ENCODE measurements around the gene BTN2A1.
A peak's percentile ranks its signal among the peaks of the same experiment; 100 is the strongest.

The BTN2A1 gene

GRCh38 chr6:26485112-26485780 lies 27.5 kb downstream of the BTN2A1 start:
- no peak overlapping the region for H3K9ac ChIP-seq (ENCODE audit: low read depth in 1 of 2, low read length in 2 of 2)
- peaks cover 15 to 19% of the 10 kb centered on the region in 2 donors for H3K4me1 ChIP-seq (ENCODE audit: control insufficient read depth in 1 of 2, insufficient read depth in 2 of 2, low read length in 2 of 2)
- no peak overlapping the region for H3K4me3 ChIP-seq (ENCODE audit: low read depth in 1 of 2, low read length in 2 of 2)
- no peaks in the 10 kb centered on the region for H3K27me3 ChIP-seq (ENCODE audit: control insufficient read depth in 1 of 2, insufficient read depth in 2 of 2, low read length in 2 of 2)
- no peak overlapping the region for H3K27ac ChIP-seq (ENCODE audit: low read depth, low read length)
- H3K9me3 ChIP-seq (ENCODE audit: control insufficient read depth in 1 of 2, low read length in 2 of 2): no peaks in the 10 kb centered on the region
- no peaks in the 10 kb centered on the region for H3K36me3 ChIP-seq (ENCODE audit: control insufficient read depth in 1 of 2, insufficient read depth in 2 of 2, low read length in 2 of 2)

DNA sequence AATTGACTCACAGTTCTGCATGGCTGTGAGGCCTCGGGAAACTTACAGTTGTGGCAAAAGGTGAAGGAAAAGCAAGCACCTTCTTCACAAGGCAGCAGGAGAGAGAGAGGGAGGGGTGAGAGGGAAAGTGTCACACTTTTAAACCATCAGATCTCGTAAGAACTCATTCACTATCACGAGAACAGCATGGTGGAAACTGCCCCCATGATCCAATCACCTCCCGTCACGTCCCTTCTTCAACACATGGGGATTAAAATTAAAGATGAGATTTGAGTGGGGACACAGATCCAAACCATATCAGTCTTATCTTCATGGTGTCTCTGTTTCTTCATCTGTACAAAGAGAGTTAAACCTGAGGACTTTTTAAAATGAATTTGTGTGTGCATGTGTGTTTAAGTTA lies 28.6 kb downstream of the BTN2A1 start:
- no peak overlapping the region for H3K27ac ChIP-seq (ENCODE audit: low read depth, low read length)
- no peaks in the 10 kb centered on the region for H3K36me3 ChIP-seq (ENCODE audit: control insufficient read depth in 1 of 2, insufficient read depth in 2 of 2, low read length in 2 of 2)
- H3K9me3 ChIP-seq (ENCODE audit: control insufficient read depth in 1 of 2, low read length in 2 of 2): no peaks in the 10 kb centered on the region
- H3K4me1 ChIP-seq (ENCODE audit: control insufficient read depth in 1 of 2, insufficient read depth in 2 of 2, low read length in 2 of 2): peaks cover 19% of the 10 kb centered on the region in 2 donors
- H3K4me3 ChIP-seq (ENCODE audit: low read depth in 1 of 2, low read length in 2 of 2): no peak overlapping the region
- H3K27me3 ChIP-seq (ENCODE audit: control insufficient read depth in 1 of 2, insufficient read depth in 2 of 2, low read length in 2 of 2): no peaks in the 10 kb centered on the region
- no peak overlapping the region for H3K9ac ChIP-seq (ENCODE audit: low read depth in 1 of 2, low read length in 2 of 2)

DNA sequence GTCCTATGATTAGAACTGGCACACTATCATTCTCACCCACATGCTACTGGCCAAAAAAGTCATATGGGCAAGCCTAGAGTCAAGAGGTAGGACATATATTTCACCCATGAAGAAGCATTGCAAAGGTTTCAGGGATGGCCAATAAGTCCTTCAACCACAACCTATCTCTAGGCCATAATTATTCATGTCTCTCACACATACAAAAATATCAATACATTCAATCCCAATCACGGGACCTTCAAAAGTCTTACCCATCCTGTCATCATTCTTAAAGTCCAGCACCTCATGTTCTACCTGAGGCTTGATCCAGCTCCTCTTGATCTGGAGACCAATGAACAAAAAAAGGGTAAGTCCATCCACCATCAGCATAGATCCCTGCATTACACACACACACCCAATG lies 29.7 kb downstream of the BTN2A1 start:
- Histone ChIP-seq H3K27me3 (ENCODE audit: control insufficient read depth in 1 of 2, insufficient read depth in 2 of 2, low read length in 2 of 2) (no peaks in the 10 kb centered on the region), H3K4me1 (ENCODE audit: control insufficient read depth in 1 of 2, insufficient read depth in 2 of 2, low read length in 2 of 2) (peaks cover 19% of the 10 kb centered on the region in 2 donors), H3K9me3 (ENCODE audit: control insufficient read depth in 1 of 2, low read length in 2 of 2) (no peaks in the 10 kb centered on the region), H3K9ac (ENCODE audit: low read depth in 1 of 2, low read length in 2 of 2) (no peak overlapping the region), H3K27ac (ENCODE audit: low read depth, low read length) (no peak overlapping the region), H3K36me3 (ENCODE audit: control insufficient read depth in 1 of 2, insufficient read depth in 2 of 2, low read length in 2 of 2) (no peaks in the 10 kb centered on the region), H3K4me3 (ENCODE audit: low read depth in 1 of 2, low read length in 2 of 2) (no peak overlapping the region)

- H3K9ac ChIP-seq (ENCODE audit: low read depth in 1 of 2, low read length in 2 of 2): no peak overlapping the region
- peaks cover 17 to 19% of the 10 kb centered on the region in 2 donors for H3K4me1 ChIP-seq (ENCODE audit: control insufficient read depth in 1 of 2, insufficient read depth in 2 of 2, low read length in 2 of 2)
- H3K27ac ChIP-seq (ENCODE audit: low read depth, low read length): peak overlapping the region; percentile 11
- peak overlapping the region in 1 of 2 donors; percentile 23 for H3K4me3 ChIP-seq (ENCODE audit: low read depth in 1 of 2, low read length in 2 of 2)
- H3K36me3 ChIP-seq (ENCODE audit: control insufficient read depth in 1 of 2, insufficient read depth in 2 of 2, low read length in 2 of 2): no peaks in the 10 kb centered on the region
- no peaks in the 10 kb centered on the region for H3K27me3 ChIP-seq (ENCODE audit: control insufficient read depth in 1 of 2, insufficient read depth in 2 of 2, low read length in 2 of 2)
- H3K9me3 ChIP-seq (ENCODE audit: control insufficient read depth in 1 of 2, low read length in 2 of 2): no peaks in the 10 kb centered on the region
Observed at GRCh38 chr6:26489996-26490964, 32.5 kb downstream of the BTN2A1 start.

DNA sequence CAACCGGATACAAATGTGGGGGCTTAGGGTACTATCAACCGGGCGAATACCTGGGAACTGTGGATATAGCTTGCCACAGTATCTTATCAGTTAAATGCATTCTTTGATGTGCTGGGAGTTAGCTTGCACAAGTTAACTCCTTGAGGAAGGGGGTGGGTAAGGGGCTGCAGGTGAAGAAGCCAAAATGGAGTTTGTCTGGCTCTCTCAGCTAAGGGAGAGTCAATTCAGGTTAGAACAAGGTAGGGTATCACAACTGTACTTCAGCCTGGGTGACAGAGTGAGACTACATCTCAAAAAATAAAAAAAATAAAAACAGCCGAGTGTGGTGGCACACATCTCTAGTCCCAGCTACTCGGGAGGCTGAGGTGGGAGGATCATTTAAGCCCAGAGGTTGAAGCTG lies 33.8 kb downstream of the BTN2A1 start:
- H3K9ac ChIP-seq (ENCODE audit: low read depth in 1 of 2, low read length in 2 of 2): no peak overlapping the region
- no peak overlapping the region for H3K27ac ChIP-seq (ENCODE audit: low read depth, low read length)
- no peaks in the 10 kb centered on the region for H3K36me3 ChIP-seq (ENCODE audit: control insufficient read depth in 1 of 2, insufficient read depth in 2 of 2, low read length in 2 of 2)
- no peaks in the 10 kb centered on the region for H3K27me3 ChIP-seq (ENCODE audit: control insufficient read depth in 1 of 2, insufficient read depth in 2 of 2, low read length in 2 of 2)
- no peak overlapping the region for H3K4me3 ChIP-seq (ENCODE audit: low read depth in 1 of 2, low read length in 2 of 2)
- H3K4me1 ChIP-seq (ENCODE audit: control insufficient read depth in 1 of 2, insufficient read depth in 2 of 2, low read length in 2 of 2): peaks cover 17 to 19% of the 10 kb centered on the region in 2 donors
- no peaks in the 10 kb centered on the region for H3K9me3 ChIP-seq (ENCODE audit: control insufficient read depth in 1 of 2, low read length in 2 of 2)

GRCh38 chr6:26493258-26493657 lies 35.5 kb downstream of the BTN2A1 start:
- no peak overlapping the region for H3K4me3 ChIP-seq (ENCODE audit: low read depth in 1 of 2, low read length in 2 of 2)

GRCh38 chr6:26494117-26494516 lies 36.4 kb downstream of the BTN2A1 start:
- Histone ChIP-seq H3K27me3 (ENCODE audit: control insufficient read depth in 1 of 2, insufficient read depth in 2 of 2, low read length in 2 of 2) (no peaks in the 10 kb centered on the region), H3K9ac (ENCODE audit: low read depth in 1 of 2, low read length in 2 of 2) (no peak overlapping the region), H3K4me1 (ENCODE audit: control insufficient read depth in 1 of 2, insufficient read depth in 2 of 2, low read length in 2 of 2) (peaks cover 14 to 18% of the 10 kb centered on the region in 2 donors), H3K9me3 (ENCODE audit: control insufficient read depth in 1 of 2, low read length in 2 of 2) (no peaks in the 10 kb centered on the region), H3K4me3 (ENCODE audit: low read depth in 1 of 2, low read length in 2 of 2) (no peak overlapping the region), H3K36me3 (ENCODE audit: control insufficient read depth in 1 of 2, insufficient read depth in 2 of 2, low read length in 2 of 2) (no peaks in the 10 kb centered on the region), H3K27ac (ENCODE audit: low read depth, low read length) (no peak overlapping the region)

More at GRCh38 chr6:26493258-26493657, 35.5 kb downstream of the BTN2A1 start:
- Histone ChIP-seq H3K9me3 (ENCODE audit: control insufficient read depth in 1 of 2, low read length in 2 of 2) (no peaks in the 10 kb centered on the region), H3K36me3 (ENCODE audit: control insufficient read depth in 1 of 2, insufficient read depth in 2 of 2, low read length in 2 of 2) (no peaks in the 10 kb centered on the region), H3K27ac (ENCODE audit: low read depth, low read length) (no peak overlapping the region), H3K9ac (ENCODE audit: low read depth in 1 of 2, low read length in 2 of 2) (no peak overlapping the region), H3K27me3 (ENCODE audit: control insufficient read depth in 1 of 2, insufficient read depth in 2 of 2, low read length in 2 of 2) (no peaks in the 10 kb centered on the region), H3K4me1 (ENCODE audit: control insufficient read depth in 1 of 2, insufficient read depth in 2 of 2, low read length in 2 of 2) (peaks cover 17 to 19% of the 10 kb centered on the region in 2 donors)

- H3K36me3 ChIP-seq (ENCODE audit: control insufficient read depth in 1 of 2, insufficient read depth in 2 of 2, low read length in 2 of 2): no peaks in the 10 kb centered on the region
- H3K9me3 ChIP-seq (ENCODE audit: control insufficient read depth in 1 of 2, low read length in 2 of 2): no peaks in the 10 kb centered on the region
- no peak overlapping the region for H3K9ac ChIP-seq (ENCODE audit: low read depth in 1 of 2, low read length in 2 of 2)
- no peak overlapping the region for H3K27ac ChIP-seq (ENCODE audit: low read depth, low read length)
- no peak overlapping the region for H3K4me3 ChIP-seq (ENCODE audit: low read depth in 1 of 2, low read length in 2 of 2)
- peaks cover 11 to 12% of the 10 kb centered on the region in 2 donors for H3K4me1 ChIP-seq (ENCODE audit: control insufficient read depth in 1 of 2, insufficient read depth in 2 of 2, low read length in 2 of 2)
- H3K27me3 ChIP-seq (ENCODE audit: control insufficient read depth in 1 of 2, insufficient read depth in 2 of 2, low read length in 2 of 2): no peaks in the 10 kb centered on the region
Observed at GRCh38 chr6:26495281-26495680, 37.5 kb downstream of the BTN2A1 start.

- no peaks in the 10 kb centered on the region for H3K36me3 ChIP-seq (ENCODE audit: control insufficient read depth in 1 of 2, insufficient read depth in 2 of 2, low read length in 2 of 2)
- no peak overlapping the region for H3K9ac ChIP-seq (ENCODE audit: low read depth in 1 of 2, low read length in 2 of 2)
- H3K4me3 ChIP-seq (ENCODE audit: low read depth in 1 of 2, low read length in 2 of 2): no peak overlapping the region
- no peaks in the 10 kb centered on the region for H3K9me3 ChIP-seq (ENCODE audit: control insufficient read depth in 1 of 2, low read length in 2 of 2)
- peaks cover 21 to 22% of the 10 kb centered on the region in 2 donors for H3K4me1 ChIP-seq (ENCODE audit: control insufficient read depth in 1 of 2, insufficient read depth in 2 of 2, low read length in 2 of 2)
- H3K27ac ChIP-seq (ENCODE audit: low read depth, low read length): no peak overlapping the region
- H3K27me3 ChIP-seq (ENCODE audit: control insufficient read depth in 1 of 2, insufficient read depth in 2 of 2, low read length in 2 of 2): peaks cover 7 to 14% of the 10 kb centered on the region in 2 donors
Observed at GRCh38 chr6:26497610-26498009, 39.9 kb downstream of the BTN2A1 start.

- H3K9me3 ChIP-seq (ENCODE audit: control insufficient read depth in 1 of 2, low read length in 2 of 2): no peaks in the 10 kb centered on the region
- H3K27ac ChIP-seq (ENCODE audit: low read depth, low read length): no peak within 1 kb of the TSS
- H3K4me3 ChIP-seq (ENCODE audit: low read depth in 1 of 2, low read length in 2 of 2): no peak within 1 kb of the TSS
- H3K27me3 ChIP-seq (ENCODE audit: control insufficient read depth in 1 of 2, insufficient read depth in 2 of 2, low read length in 2 of 2): peaks cover 7 to 14% of the 10 kb centered on the region in 2 donors
- H3K4me1 ChIP-seq (ENCODE audit: control insufficient read depth in 1 of 2, insufficient read depth in 2 of 2, low read length in 2 of 2): peaks cover 11 to 13% of the 10 kb centered on the region in 2 donors
- H3K9ac ChIP-seq (ENCODE audit: low read depth in 1 of 2, low read length in 2 of 2): no peak within 1 kb of the TSS
- H3K36me3 ChIP-seq (ENCODE audit: control insufficient read depth in 1 of 2, insufficient read depth in 2 of 2, low read length in 2 of 2): no peaks in the 10 kb centered on the region
Observed at GRCh38 chr6:26500102-26500501, 42.3 kb downstream of the BTN2A1 start, which contains the start of gene BTN1A1. BTN1A1 (plus strand) TSS chr6:26500303; CDS start chr6:26501287, 984 bp downstream.

Data from duodenal mucosa (tissue), 2 donors.